ENCODE data around the gene CTSC.

DNA sequence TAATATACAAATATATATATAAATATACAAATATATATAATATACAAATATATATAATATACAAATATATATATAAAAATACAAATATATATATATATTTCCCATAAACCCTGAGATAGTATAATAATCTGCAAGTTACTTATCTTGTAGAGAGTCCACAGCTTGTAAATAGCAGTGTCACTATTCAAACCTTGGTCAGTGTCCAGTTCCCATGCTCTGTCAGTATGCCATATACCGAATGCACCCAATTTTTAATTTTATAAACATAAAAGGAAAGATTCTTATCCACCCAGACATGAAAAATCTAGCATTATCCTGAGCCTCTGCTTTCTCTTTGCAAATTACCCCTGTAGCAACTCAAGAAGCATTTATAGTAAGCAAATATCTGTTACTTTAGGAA, 21.6 kb upstream of the CTSC start:
- TF ChIP-seq, protein P1, sequence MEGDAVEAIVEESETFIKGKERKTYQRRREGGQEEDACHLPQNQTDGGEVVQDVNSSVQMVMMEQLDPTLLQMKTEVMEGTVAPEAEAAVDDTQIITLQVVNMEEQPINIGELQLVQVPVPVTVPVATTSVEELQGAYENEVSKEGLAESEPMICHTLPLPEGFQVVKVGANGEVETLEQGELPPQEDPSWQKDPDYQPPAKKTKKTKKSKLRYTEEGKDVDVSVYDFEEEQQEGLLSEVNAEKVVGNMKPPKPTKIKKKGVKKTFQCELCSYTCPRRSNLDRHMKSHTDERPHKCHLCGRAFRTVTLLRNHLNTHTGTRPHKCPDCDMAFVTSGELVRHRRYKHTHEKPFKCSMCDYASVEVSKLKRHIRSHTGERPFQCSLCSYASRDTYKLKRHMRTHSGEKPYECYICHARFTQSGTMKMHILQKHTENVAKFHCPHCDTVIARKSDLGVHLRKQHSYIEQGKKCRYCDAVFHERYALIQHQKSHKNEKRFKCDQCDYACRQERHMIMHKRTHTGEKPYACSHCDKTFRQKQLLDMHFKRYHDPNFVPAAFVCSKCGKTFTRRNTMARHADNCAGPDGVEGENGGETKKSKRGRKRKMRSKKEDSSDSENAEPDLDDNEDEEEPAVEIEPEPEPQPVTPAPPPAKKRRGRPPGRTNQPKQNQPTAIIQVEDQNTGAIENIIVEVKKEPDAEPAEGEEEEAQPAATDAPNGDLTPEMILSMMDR (IDR thresholded peaks at IDR 0.05), result no peak
- no peak for TF ChIP-seq POLR2A (IDR thresholded peaks at IDR 0.05)
